ENCODE measurements around the gene SBF2.

Gene SBF2

GRCh38 chr11:10293423-10294289 lies at the start of gene SBF2:
SBF2 (minus strand) TSS chr11:10294219; CDS start chr11:10294069, 150 bp downstream.
- DNase-seq (ENCODE audit: low spot score), result peak; percentile 84

GRCh38 chr11:10338287-10338686 lies 44.3 kb upstream of the SBF2 start:
- no peak for DNase-seq (ENCODE audit: low spot score)

- no peak for DNase-seq (ENCODE audit: low spot score)
Measured at GRCh38 chr11:10333490-10333889, 39.5 kb upstream of the SBF2 start.

- DNase-seq (ENCODE audit: low spot score), result no peak
Measured at GRCh38 chr11:10331548-10332289, 37.7 kb upstream of the SBF2 start.

GRCh38 chr11:10329935-10330334 lies 35.9 kb upstream of the SBF2 start:
- DNase-seq (ENCODE audit: low spot score), result no peak

GRCh38 chr11:10329356-10329755 lies 35.3 kb upstream of the SBF2 start:
- DNase-seq (ENCODE audit: low spot score), result no peak

- DNase-seq (ENCODE audit: low spot score), result no peak
Measured at GRCh38 chr11:10328314-10329098, 34.5 kb upstream of the SBF2 start.

GRCh38 chr11:10327254-10327653 lies 33.2 kb upstream of the SBF2 start:
- no peak for DNase-seq (ENCODE audit: low spot score)

- no peak for DNase-seq (ENCODE audit: low spot score)
Measured at GRCh38 chr11:10326012-10326964, 32.3 kb upstream of the SBF2 start.

- no peak for DNase-seq (ENCODE audit: low spot score)
Measured at GRCh38 chr11:10325277-10326011, 31.4 kb upstream of the SBF2 start.

- no peak for DNase-seq (ENCODE audit: low spot score)
Measured at GRCh38 chr11:10324474-10324873, 30.5 kb upstream of the SBF2 start.

GRCh38 chr11:10323793-10324170 lies 29.8 kb upstream of the SBF2 start:
- DNase-seq (ENCODE audit: low spot score), result no peak

GRCh38 chr11:10322830-10323792 lies 29.1 kb upstream of the SBF2 start:
- peak; percentile 84 for DNase-seq (ENCODE audit: low spot score)

GRCh38 chr11:10322401-10322800 lies 28.4 kb upstream of the SBF2 start:
- no peak for DNase-seq (ENCODE audit: low spot score)

- no peak for DNase-seq (ENCODE audit: low spot score)
Measured at GRCh38 chr11:10320736-10321465, 26.9 kb upstream of the SBF2 start.

- no peak for DNase-seq (ENCODE audit: low spot score)
Measured at GRCh38 chr11:10319702-10320558, 25.9 kb upstream of the SBF2 start.

GRCh38 chr11:10318527-10318802 lies 24.4 kb upstream of the SBF2 start:
- DNase-seq (ENCODE audit: low spot score), result peak; percentile 62
